Measurements from ENCODE around the gene SH3BP5L. TPM values are rescaled to one million over a fixed set of nuclear protein-coding genes. Genes with fewer than 3 reads are reported as not detected.

Gene SH3BP5L
- total and polyA plus RNA-seq, 2 of the 8 experiments (the other 6 are each of a cell fraction or from before 2014, with no cell fraction given) = 20.2 to 28.4 TPM

DNA sequence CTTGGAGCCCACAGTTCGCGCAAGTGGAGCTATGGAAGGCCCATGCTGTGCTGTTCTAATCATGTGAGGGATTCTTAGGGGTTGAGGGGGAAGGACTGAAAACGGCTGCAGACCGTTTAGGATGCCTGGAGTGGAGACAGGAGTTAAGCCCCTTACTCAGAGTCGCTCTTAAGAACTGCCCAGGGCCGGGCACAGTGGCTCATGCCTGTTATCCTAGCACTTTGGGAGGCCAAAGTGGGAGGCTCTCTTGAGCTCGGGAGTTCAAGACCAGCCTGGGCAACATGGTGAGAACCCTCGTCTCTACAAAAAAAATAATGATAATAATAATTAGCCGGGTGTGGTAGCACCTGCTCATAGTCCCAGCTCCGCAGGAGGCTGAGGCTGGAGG lies 13.4 kb upstream of the SH3BP5L start (continued):
- TF ChIP-seq RXRA (IDR thresholded peaks at IDR 0.05; ENCODE audit: insufficient read depth, low read depth, low read length) = no peak
- TF ChIP-seq, protein P1, sequence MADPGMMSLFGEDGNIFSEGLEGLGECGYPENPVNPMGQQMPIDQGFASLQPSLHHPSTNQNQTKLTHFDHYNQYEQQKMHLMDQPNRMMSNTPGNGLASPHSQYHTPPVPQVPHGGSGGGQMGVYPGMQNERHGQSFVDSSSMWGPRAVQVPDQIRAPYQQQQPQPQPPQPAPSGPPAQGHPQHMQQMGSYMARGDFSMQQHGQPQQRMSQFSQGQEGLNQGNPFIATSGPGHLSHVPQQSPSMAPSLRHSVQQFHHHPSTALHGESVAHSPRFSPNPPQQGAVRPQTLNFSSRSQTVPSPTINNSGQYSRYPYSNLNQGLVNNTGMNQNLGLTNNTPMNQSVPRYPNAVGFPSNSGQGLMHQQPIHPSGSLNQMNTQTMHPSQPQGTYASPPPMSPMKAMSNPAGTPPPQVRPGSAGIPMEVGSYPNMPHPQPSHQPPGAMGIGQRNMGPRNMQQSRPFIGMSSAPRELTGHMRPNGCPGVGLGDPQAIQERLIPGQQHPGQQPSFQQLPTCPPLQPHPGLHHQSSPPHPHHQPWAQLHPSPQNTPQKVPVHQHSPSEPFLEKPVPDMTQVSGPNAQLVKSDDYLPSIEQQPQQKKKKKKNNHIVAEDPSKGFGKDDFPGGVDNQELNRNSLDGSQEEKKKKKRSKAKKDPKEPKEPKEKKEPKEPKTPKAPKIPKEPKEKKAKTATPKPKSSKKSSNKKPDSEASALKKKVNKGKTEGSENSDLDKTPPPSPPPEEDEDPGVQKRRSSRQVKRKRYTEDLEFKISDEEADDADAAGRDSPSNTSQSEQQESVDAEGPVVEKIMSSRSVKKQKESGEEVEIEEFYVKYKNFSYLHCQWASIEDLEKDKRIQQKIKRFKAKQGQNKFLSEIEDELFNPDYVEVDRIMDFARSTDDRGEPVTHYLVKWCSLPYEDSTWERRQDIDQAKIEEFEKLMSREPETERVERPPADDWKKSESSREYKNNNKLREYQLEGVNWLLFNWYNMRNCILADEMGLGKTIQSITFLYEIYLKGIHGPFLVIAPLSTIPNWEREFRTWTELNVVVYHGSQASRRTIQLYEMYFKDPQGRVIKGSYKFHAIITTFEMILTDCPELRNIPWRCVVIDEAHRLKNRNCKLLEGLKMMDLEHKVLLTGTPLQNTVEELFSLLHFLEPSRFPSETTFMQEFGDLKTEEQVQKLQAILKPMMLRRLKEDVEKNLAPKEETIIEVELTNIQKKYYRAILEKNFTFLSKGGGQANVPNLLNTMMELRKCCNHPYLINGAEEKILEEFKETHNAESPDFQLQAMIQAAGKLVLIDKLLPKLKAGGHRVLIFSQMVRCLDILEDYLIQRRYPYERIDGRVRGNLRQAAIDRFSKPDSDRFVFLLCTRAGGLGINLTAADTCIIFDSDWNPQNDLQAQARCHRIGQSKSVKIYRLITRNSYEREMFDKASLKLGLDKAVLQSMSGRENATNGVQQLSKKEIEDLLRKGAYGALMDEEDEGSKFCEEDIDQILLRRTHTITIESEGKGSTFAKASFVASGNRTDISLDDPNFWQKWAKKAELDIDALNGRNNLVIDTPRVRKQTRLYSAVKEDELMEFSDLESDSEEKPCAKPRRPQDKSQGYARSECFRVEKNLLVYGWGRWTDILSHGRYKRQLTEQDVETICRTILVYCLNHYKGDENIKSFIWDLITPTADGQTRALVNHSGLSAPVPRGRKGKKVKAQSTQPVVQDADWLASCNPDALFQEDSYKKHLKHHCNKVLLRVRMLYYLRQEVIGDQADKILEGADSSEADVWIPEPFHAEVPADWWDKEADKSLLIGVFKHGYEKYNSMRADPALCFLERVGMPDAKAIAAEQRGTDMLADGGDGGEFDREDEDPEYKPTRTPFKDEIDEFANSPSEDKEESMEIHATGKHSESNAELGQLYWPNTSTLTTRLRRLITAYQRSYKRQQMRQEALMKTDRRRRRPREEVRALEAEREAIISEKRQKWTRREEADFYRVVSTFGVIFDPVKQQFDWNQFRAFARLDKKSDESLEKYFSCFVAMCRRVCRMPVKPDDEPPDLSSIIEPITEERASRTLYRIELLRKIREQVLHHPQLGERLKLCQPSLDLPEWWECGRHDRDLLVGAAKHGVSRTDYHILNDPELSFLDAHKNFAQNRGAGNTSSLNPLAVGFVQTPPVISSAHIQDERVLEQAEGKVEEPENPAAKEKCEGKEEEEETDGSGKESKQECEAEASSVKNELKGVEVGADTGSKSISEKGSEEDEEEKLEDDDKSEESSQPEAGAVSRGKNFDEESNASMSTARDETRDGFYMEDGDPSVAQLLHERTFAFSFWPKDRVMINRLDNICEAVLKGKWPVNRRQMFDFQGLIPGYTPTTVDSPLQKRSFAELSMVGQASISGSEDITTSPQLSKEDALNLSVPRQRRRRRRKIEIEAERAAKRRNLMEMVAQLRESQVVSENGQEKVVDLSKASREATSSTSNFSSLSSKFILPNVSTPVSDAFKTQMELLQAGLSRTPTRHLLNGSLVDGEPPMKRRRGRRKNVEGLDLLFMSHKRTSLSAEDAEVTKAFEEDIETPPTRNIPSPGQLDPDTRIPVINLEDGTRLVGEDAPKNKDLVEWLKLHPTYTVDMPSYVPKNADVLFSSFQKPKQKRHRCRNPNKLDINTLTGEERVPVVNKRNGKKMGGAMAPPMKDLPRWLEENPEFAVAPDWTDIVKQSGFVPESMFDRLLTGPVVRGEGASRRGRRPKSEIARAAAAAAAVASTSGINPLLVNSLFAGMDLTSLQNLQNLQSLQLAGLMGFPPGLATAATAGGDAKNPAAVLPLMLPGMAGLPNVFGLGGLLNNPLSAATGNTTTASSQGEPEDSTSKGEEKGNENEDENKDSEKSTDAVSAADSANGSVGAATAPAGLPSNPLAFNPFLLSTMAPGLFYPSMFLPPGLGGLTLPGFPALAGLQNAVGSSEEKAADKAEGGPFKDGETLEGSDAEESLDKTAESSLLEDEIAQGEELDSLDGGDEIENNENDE (IDR thresholded peaks at IDR 0.05; ENCODE audit: insufficient replicate concordance, low read length) = no peak

Data from H1 (cell line).